HepG2 (cell line): ENCODE data around the gene KCTD5. TPM values are rescaled to one million over a fixed set of nuclear protein-coding genes. Genes with fewer than 3 reads are reported as not detected.

Source experiments
- DMAP1 ChIP-seq: IDR thresholded peaks from 2 replicates; pipeline ENCODE4 v1.6.1; 2016
- EP300 ChIP-seq, 3 experiments: sonication (generic) in 1 of 3; formaldehyde crosslinking in 1 of 3; IDR thresholded peaks; 2 replicates each; pipeline versions ENCODE4 v1.5.1 to v1.6.1; 2011 to 2020; ENCODE audit warnings: low read depth in 2 of 3, low read length in 2 of 3, borderline replicate concordance in 1 of 3, improper control_type of control experiment in 1 of 3, mild to moderate bottlenecking in 1 of 3, missing genetic modification reagents in 1 of 3, moderate library complexity in 1 of 3
- FOXC1 ChIP-seq: sonication (generic); formaldehyde crosslinking; IDR thresholded peaks from 2 replicates; pipeline ENCODE4 v1.8.0; 2022; ENCODE audit warnings: mild to moderate bottlenecking, missing genetic modification reagents, borderline replicate concordance
- GFI1 ChIP-seq: sonication (generic); formaldehyde crosslinking; IDR thresholded peaks from 2 replicates; pipeline ENCODE4 v1.5.0; 2020; ENCODE audit warnings: missing genetic modification reagents, mild to moderate bottlenecking, borderline replicate concordance
- JDP2 ChIP-seq: sonication (generic); formaldehyde crosslinking; IDR thresholded peaks from 2 replicates; pipeline ENCODE4 v1.8.1; 2022; ENCODE audit warnings: missing genetic modification reagents, borderline replicate concordance
- MEIS1 ChIP-seq: sonication (generic); formaldehyde crosslinking; IDR thresholded peaks from 2 replicates; pipeline ENCODE4 v1.9.0; 2021; ENCODE audit warnings: mild to moderate bottlenecking, missing genetic modification reagents, moderate library complexity, borderline replicate concordance
- NCOR1 ChIP-seq: fragments of 200-600 bp; sonication (generic); IDR thresholded peaks from 2 replicates; pipeline ENCODE4 v1.7.0; 2017; ENCODE audit warnings: antibody characterized with exemption, low read length, borderline replicate concordance
- SOX5 ChIP-seq: IDR thresholded peaks from 2 replicates; pipeline ENCODE4 v1.6.1; 2016; ENCODE audit warnings: borderline replicate concordance
- TMF1 ChIP-seq: sonication (generic); formaldehyde crosslinking; IDR thresholded peaks from 2 replicates; pipeline ENCODE4 v1.8.1; 2022; ENCODE audit warnings: low read depth, missing genetic modification reagents
- ZC3H13 ChIP-seq: sonication (generic); formaldehyde crosslinking; IDR thresholded peaks from 2 replicates; pipeline ENCODE4 v1.8.1; 2023; ENCODE audit warnings: mild to moderate bottlenecking, missing genetic modification reagents, moderate library complexity
- ZMYM4 ChIP-seq: sonication (generic); formaldehyde crosslinking; IDR thresholded peaks from 2 replicates; pipeline ENCODE4 v1.8.1; 2023; ENCODE audit warnings: mild to moderate bottlenecking, missing genetic modification reagents
- ZNF234 ChIP-seq: sonication (generic); formaldehyde crosslinking; conservative IDR thresholded peaks from 2 replicates; pipeline ENCODE4 v1.5.1; 2020; ENCODE audit warnings: mild to moderate bottlenecking, missing genetic modification reagents
- ZNF615 ChIP-seq: sonication (generic); formaldehyde crosslinking; IDR thresholded peaks from 2 replicates; pipeline ENCODE4 v1.5.0; 2020; ENCODE audit warnings: mild to moderate bottlenecking, missing genetic modification reagents, borderline replicate concordance
- ZNF709 ChIP-seq: sonication (generic); formaldehyde crosslinking; IDR thresholded peaks from 2 replicates; pipeline ENCODE4 v1.5.0; 2020; ENCODE audit warnings: mild to moderate bottlenecking, missing genetic modification reagents
- ZNF737 ChIP-seq: sonication (generic); formaldehyde crosslinking; IDR thresholded peaks from 2 replicates; pipeline ENCODE4 v1.5.0; 2020; ENCODE audit warnings: missing genetic modification reagents, mild to moderate bottlenecking, borderline replicate concordance
- polyA plus RNA-seq, 8 experiments: library from polyadenylated mRNA; depleted of rRNA in 3 of 8; stranded (reverse) in 7 of 8; unstranded in 1 of 8; fragments of >200 nt; fragmentation: Illumina TruSeq in 4 of 8; extraction: Trizol in 4 of 8; gene quantifications; 2 replicates each; pipeline versions ENCODE4 v1.2.1 to v1.2.3, GENCODE V29; 2011 to 2016; ENCODE audit warnings: low read depth in 4 of 8, missing spikeins in 1 of 8, mixed read lengths in 1 of 8; ENCODE audit not compliant: insufficient read depth in 1 of 8
- total RNA-seq, 5 experiments: library from RNA; depleted of rRNA; stranded (reverse); fragments of >200 nt; fragmentation: Illumina TruSeq; extraction: Trizol; gene quantifications; 2 replicates each; pipeline ENCODE4 v1.2.3, GENCODE V29; 2016; ENCODE audit warnings: low read depth in 1 of 5
- TF ChIP-seq, protein P1 (sequence below): sonication (generic); formaldehyde crosslinking; IDR thresholded peaks from 2 replicates; pipeline ENCODE4 v1.8.0; 2022; ENCODE audit warnings: missing genetic modification reagents, mild to moderate bottlenecking, moderate library complexity, borderline replicate concordance
- TF ChIP-seq, protein P2 (sequence below): IDR thresholded peaks from 2 replicates; pipeline ENCODE4 v1.6.1; 2012; ENCODE audit warnings: low read length, improper control_type of control experiment
- TF ChIP-seq, protein P3 (sequence below): sonication (generic); formaldehyde crosslinking; IDR thresholded peaks from 2 replicates; pipeline ENCODE4 v1.8.0; 2022; ENCODE audit warnings: missing genetic modification reagents, mild to moderate bottlenecking, inconsistent platforms, borderline replicate concordance
- TF ChIP-seq, protein P4 (sequence below): sonication (generic); formaldehyde crosslinking; conservative IDR thresholded peaks from 2 replicates; pipeline ENCODE4 v1.5.0; 2020; ENCODE audit warnings: missing genetic modification reagents

The KCTD5 gene
- total and polyA plus RNA-seq, 2 of the 13 experiments (the other 11 are each of a cell fraction or from before 2014, with no cell fraction given) = 25.4 to 29.8 TPM

DNA sequence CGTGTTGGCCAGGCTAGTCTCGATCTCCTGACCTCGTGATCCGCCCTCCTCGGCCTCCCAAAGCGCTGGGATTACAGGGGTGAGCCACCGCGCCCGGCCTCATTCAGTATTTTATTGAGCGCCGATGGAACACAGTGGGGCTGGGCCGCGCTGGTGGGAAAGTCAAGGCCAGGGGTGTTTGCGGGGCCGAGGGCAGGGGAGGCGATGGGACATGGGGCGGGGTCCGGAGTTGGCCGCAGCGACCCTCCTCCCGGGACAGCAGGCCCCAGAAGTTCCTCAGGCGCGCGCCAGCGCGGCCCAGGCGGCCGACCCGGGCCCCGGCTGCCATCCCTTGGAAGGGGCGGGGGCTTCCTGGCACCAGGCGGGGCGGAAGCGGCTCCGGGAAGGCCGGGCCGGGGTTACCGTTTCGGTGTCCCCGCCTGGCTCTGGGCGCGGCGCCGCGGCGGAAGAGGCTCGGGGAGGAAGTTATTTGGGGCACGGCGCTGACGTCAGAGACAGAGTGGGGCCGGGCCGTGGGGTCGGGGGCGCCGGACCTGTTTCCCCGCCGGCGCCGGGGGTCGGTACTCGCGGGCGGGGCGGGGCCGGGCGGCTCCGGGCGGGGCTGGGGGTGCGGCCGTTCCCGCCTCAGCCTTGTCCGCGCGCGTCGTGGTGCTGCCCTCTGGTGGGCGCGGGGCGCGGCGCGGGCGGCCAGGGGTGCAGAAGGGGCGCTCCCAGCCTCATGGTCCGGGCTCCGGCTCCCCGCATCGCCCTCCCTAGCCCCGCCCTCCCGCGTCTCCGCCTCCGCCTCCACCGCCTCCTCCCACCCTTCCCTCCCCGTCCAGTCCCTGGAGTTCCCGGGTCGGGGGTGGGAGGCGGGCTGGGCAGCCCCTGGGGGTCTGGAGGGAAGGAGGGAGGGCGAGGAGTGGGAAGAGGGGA lies 38.7 kb downstream of the KCTD5 start (continued):
- TF ChIP-seq JDP2 (CRISPR knock-in tag) = no peak
- no peak for TF ChIP-seq MEIS1
- TF ChIP-seq EP300 (IDR thresholded peaks at IDR 0.05; ENCODE audit: low read depth in 2 of 2, low read length in 2 of 2) = peak in 1 of 2 experiments; percentile 52; a peak in 2 of 4 replicates
- TF ChIP-seq EP300 (CRISPR knock-in tag; IDR thresholded peaks at IDR 0.05; ENCODE audit: borderline replicate concordance) = 0 out of 2 replicates have a peak, but pooled peaks have one; percentile 35
- no peak for TF ChIP-seq NCOR1
- no peak for TF ChIP-seq FOXC1
- TF ChIP-seq, protein P1, sequence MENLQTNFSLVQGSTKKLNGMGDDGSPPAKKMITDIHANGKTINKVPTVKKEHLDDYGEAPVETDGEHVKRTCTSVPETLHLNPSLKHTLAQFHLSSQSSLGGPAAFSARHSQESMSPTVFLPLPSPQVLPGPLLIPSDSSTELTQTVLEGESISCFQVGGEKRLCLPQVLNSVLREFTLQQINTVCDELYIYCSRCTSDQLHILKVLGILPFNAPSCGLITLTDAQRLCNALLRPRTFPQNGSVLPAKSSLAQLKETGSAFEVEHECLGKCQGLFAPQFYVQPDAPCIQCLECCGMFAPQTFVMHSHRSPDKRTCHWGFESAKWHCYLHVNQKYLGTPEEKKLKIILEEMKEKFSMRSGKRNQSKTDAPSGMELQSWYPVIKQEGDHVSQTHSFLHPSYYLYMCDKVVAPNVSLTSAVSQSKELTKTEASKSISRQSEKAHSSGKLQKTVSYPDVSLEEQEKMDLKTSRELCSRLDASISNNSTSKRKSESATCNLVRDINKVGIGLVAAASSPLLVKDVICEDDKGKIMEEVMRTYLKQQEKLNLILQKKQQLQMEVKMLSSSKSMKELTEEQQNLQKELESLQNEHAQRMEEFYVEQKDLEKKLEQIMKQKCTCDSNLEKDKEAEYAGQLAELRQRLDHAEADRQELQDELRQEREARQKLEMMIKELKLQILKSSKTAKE (CRISPR knock-in tag) = no peak
- TF ChIP-seq ZMYM4 = no peak
- no peak for TF ChIP-seq GFI1 (CRISPR knock-in tag)
- no peak for TF ChIP-seq ZC3H13 (CRISPR knock-in tag)
- TF ChIP-seq, protein P2, sequence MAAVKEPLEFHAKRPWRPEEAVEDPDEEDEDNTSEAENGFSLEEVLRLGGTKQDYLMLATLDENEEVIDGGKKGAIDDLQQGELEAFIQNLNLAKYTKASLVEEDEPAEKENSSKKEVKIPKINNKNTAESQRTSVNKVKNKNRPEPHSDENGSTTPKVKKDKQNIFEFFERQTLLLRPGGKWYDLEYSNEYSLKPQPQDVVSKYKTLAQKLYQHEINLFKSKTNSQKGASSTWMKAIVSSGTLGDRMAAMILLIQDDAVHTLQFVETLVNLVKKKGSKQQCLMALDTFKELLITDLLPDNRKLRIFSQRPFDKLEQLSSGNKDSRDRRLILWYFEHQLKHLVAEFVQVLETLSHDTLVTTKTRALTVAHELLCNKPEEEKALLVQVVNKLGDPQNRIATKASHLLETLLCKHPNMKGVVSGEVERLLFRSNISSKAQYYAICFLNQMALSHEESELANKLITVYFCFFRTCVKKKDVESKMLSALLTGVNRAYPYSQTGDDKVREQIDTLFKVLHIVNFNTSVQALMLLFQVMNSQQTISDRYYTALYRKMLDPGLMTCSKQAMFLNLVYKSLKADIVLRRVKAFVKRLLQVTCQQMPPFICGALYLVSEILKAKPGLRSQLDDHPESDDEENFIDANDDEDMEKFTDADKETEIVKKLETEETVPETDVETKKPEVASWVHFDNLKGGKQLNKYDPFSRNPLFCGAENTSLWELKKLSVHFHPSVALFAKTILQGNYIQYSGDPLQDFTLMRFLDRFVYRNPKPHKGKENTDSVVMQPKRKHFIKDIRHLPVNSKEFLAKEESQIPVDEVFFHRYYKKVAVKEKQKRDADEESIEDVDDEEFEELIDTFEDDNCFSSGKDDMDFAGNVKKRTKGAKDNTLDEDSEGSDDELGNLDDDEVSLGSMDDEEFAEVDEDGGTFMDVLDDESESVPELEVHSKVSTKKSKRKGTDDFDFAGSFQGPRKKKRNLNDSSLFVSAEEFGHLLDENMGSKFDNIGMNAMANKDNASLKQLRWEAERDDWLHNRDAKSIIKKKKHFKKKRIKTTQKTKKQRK = no peak
- TF ChIP-seq ZNF709 (CRISPR knock-in tag) = no peak
- TF ChIP-seq ZNF234 = no peak
- TF ChIP-seq DMAP1 (CRISPR knock-in tag) = peak; percentile 66; the same call in 1 of the 2 replicates
- TF ChIP-seq, protein P3, sequence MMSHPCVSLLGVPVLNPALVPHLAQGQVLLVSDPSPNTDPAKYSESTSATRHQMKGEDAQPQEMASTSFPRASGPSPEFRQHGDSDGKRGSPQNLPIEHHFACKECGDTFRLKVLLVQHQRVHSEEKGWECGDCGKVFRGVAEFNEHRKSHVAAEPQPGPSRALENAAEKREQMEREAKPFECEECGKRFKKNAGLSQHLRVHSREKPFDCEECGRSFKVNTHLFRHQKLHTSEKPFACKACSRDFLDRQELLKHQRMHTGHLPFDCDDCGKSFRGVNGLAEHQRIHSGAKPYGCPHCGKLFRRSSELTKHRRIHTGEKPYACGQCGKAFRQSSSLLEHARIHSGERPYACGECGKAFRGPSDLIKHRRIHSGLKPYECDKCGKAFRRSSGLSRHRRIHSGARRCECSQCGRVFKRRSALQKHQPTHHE (CRISPR knock-in tag) = no peak
- TF ChIP-seq ZNF737 (CRISPR knock-in tag) = no peak
- no peak; the same call in 1 of the 2 replicates for TF ChIP-seq SOX5 (CRISPR knock-in tag)
- no peak for TF ChIP-seq TMF1 (CRISPR knock-in tag)
- TF ChIP-seq, protein P4, sequence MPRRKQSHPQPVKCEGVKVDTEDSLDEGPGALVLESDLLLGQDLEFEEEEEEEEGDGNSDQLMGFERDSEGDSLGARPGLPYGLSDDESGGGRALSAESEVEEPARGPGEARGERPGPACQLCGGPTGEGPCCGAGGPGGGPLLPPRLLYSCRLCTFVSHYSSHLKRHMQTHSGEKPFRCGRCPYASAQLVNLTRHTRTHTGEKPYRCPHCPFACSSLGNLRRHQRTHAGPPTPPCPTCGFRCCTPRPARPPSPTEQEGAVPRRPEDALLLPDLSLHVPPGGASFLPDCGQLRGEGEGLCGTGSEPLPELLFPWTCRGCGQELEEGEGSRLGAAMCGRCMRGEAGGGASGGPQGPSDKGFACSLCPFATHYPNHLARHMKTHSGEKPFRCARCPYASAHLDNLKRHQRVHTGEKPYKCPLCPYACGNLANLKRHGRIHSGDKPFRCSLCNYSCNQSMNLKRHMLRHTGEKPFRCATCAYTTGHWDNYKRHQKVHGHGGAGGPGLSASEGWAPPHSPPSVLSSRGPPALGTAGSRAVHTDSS (CRISPR knock-in tag) = no peak
- TF ChIP-seq ZNF615 = no peak
